Measurements from ENCODE around the gene NTNG1. TPM values are rescaled to one million over a fixed set of nuclear protein-coding genes. Genes with fewer than 3 reads are reported as not detected.

The NTNG1 gene
- total and polyA plus RNA-seq, 8 donors, result 5.7 to 28.0 (median 22.3) TPM

DNA sequence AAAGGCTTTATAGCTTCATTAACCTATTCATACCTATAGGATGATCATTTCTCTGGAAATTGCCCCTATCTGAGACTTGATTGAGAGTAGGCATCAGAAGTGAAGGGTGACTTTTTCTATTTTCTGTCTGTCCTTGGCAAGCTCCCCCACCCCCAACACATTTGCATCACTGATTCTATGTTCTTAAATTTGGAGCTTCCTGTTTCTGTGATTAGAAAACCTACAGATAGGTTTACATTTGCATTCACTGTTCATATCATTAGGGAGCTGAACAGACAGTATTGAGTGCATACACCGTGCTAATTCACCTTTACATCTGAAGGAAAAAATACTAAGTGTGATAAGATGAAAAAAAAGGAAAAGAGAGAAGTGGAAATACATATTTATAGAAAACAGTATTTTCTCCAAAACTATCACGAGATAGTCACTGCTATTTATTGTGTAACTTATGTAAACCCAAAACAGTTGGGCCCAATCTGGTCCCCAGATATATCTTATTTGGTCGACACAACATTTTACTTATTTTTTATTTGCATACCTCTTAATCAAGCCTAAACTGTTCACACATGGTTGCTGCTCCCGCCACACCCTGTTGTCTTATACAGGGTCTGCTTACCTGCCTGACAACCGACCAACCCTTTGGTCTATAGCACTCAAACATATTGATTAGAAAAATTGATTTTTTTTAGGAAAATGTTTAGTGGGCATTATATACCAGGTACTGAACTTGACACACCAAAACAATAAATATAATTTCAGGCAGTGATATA, 218.8 kb downstream of the NTNG1 start:
- intact Hi-C loops (cut with DNase I), result no loop called here
- DNase-seq, result no peak

DNA sequence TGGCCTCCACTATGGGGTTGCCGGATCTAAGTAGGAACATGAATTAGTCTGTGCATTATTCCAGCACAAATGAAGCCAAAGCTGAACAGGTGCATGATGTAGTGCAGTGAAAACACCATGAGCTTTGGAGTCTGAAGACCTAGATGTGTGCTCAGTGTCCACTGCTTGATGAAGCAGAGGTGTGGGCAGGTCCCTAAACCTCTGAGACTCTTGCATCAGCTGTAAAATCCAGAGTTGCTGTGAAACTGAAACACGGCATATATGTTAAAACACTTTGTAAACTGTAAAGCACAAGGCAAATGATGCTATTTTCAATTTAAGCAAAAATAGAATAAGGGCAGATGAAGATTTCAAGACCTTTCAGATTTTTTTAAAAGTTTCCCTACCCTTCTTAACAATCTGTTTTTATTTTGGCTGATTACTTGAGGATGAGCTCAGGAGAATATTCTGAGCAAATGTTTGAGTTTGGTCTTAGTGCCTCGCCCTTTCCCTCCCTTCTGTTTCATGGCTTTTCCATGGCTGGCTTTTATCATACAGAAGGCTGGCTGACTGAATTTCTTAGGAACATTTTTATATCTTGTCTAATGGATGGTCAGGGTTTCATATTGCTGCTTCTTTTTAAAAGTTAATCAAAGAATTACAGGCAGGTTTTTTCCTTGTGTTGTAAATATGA, 221.8 kb downstream of the NTNG1 start:
- no peaks in the 10 kb centered on the region for H3K36me3 ChIP-seq
- intact Hi-C loops (cut with DNase I), result no loop called here
- no peaks in the 10 kb centered on the region for H3K4me1 ChIP-seq
- ATAC-seq, result no peak
- H3K27ac ChIP-seq, result no peak overlapping the region
- TF ChIP-seq, protein P1, sequence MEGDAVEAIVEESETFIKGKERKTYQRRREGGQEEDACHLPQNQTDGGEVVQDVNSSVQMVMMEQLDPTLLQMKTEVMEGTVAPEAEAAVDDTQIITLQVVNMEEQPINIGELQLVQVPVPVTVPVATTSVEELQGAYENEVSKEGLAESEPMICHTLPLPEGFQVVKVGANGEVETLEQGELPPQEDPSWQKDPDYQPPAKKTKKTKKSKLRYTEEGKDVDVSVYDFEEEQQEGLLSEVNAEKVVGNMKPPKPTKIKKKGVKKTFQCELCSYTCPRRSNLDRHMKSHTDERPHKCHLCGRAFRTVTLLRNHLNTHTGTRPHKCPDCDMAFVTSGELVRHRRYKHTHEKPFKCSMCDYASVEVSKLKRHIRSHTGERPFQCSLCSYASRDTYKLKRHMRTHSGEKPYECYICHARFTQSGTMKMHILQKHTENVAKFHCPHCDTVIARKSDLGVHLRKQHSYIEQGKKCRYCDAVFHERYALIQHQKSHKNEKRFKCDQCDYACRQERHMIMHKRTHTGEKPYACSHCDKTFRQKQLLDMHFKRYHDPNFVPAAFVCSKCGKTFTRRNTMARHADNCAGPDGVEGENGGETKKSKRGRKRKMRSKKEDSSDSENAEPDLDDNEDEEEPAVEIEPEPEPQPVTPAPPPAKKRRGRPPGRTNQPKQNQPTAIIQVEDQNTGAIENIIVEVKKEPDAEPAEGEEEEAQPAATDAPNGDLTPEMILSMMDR (IDR thresholded peaks at IDR 0.05), result no peak
- no peak for DNase-seq
- no peaks in the 10 kb centered on the region for H3K27me3 ChIP-seq
- no peaks in the 10 kb centered on the region for H3K9me3 ChIP-seq
- no peak overlapping the region for H3K4me3 ChIP-seq

More for the DNA sequence above, 218.8 kb downstream of the NTNG1 start:
- TF ChIP-seq, protein P1 (IDR thresholded peaks at IDR 0.05), result no peak
- Histone ChIP-seq H3K27ac (no peak overlapping the region), H3K36me3 (no peaks in the 10 kb centered on the region), H3K4me3 (no peak overlapping the region), H3K9me3 (no peaks in the 10 kb centered on the region), H3K27me3 (no peaks in the 10 kb centered on the region), H3K4me1 (no peaks in the 10 kb centered on the region)
- ATAC-seq, result no peak

DNA sequence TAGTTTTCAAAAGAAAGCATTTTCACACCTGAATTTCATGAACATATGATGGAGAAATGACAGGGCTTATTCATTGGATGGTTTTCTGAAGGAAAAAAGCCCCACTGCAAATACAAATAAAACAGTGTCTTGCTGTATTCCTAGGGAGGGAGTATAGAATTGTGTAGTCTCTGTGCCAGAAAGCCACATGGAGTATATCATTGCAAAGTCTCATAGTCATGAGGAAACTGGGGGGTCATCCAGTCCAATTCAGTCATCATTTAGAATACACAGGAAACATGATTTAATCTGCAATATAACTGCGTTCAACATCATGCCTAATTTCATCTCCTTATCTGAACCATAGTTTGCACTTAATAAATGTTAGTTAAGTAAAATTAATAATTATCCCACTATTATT, 222.3 kb downstream of the NTNG1 start:
- H3K9me3 ChIP-seq, result no peaks in the 10 kb centered on the region
- no peak overlapping the region for H3K4me3 ChIP-seq
- no peaks in the 10 kb centered on the region for H3K27me3 ChIP-seq
- TF ChIP-seq, protein P1 (IDR thresholded peaks at IDR 0.05), result no peak
- intact Hi-C loops (cut with DNase I), result no loop called here
- no peaks in the 10 kb centered on the region for H3K36me3 ChIP-seq
- H3K27ac ChIP-seq, result no peak overlapping the region
- no peaks in the 10 kb centered on the region for H3K4me1 ChIP-seq
- ATAC-seq (no peak), DNase-seq (peak in 2 of 4 donors; percentile 61 to 79)

DNA sequence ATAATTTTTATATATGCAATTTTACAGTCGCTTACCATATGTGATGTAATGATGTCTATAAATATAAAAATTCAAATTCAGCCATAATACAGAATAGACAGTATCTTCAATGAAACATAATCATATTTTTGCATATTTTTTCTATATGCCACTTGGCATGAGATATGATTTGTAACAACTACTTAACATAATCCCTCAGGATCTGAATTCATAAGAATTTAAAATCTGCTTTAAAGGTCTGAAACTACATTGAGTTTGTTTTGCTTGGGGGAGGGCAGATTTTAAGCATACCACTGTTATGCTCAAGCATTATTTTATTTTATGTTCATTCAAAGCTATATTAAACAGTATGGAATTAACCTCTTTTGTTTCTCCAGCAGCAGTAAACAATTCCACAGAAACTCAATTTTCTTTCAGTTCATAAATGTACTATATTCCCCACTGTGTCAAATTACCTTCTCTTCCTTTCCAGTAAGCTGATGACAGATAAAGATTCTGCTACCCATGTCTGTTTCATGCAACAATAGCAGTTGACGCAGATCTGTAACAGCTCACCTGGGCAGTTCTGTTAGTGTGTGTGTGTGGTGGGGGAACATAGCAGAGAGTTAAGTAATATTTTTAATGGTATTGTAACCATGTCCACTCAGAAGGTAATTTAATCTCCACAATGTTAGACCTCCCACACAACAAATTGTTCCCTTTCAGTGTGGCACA, 224.8 kb downstream of the NTNG1 start:
- intact Hi-C loops (cut with DNase I), result no loop called here
- ATAC-seq (no peak), DNase-seq (no peak)
- H3K4me3 ChIP-seq, result no peak overlapping the region
- H3K27me3 ChIP-seq, result no peaks in the 10 kb centered on the region
- H3K36me3 ChIP-seq, result no peaks in the 10 kb centered on the region
- no peaks in the 10 kb centered on the region for H3K9me3 ChIP-seq
- H3K4me1 ChIP-seq, result no peaks in the 10 kb centered on the region
- H3K27ac ChIP-seq, result no peak overlapping the region
- TF ChIP-seq, protein P1 (IDR thresholded peaks at IDR 0.05), result no peak

DNA sequence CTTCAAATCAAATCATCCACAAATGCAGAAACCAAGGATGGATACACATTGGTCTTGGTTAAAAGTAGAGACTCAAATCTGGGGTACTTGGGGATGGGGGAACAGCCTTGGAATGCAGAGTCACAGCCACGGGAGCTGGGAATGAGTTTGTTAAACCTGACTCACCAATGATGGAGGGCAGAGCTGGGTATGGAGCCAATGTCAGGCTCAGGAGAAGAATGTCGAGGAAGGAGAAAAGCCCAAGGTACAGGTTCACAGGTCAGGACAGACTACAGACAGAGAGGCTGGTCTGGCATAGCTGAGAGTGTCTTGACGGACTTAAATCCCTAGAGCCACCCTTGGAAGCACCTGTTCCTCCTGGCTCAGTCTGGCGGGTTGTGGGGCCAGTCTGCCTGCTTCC, 237.6 kb downstream of the NTNG1 start:
- Histone ChIP-seq H3K27me3 (no peaks in the 10 kb centered on the region), H3K4me1 (no peaks in the 10 kb centered on the region), H3K36me3 (no peaks in the 10 kb centered on the region), H3K27ac (no peak overlapping the region), H3K4me3 (no peak overlapping the region), H3K9me3 (no peaks in the 10 kb centered on the region)
- DNase-seq (no peak), ATAC-seq (no peak)
- TF ChIP-seq, protein P1 (IDR thresholded peaks at IDR 0.05), result no peak
- intact Hi-C loops (cut with DNase I), result no loop called here
